Neutrophil (primary cell): ENCODE data around the gene ANXA2.

Experiments used
- H3K27ac ChIP-seq: fragments of 200-600 bp; sonication (generic); 2 replicates; pipeline ENCODE4 v1.5.1; 2016; ENCODE audit warnings: mild to moderate bottlenecking, moderate library complexity
- H3K27me3 ChIP-seq: fragments of 200-600 bp; sonication (generic); 2 replicates; pipeline ENCODE4 v1.6.0; 2016; ENCODE audit warnings: mild to moderate bottlenecking
- H3K36me3 ChIP-seq: fragments of 200-600 bp; sonication (generic); 2 replicates; pipeline ENCODE4 v1.5.1; 2017
- H3K4me1 ChIP-seq, 2 experiments: fragments of 200-600 bp in 1 of 2; sonication (generic) in 1 of 2; 1 replicate in 1 of 2; 2 replicates in 1 of 2; pipeline versions ENCODE4 v1.5.1 to v1.6.1; 2013 to 2016; ENCODE audit warnings: low read depth in 1 of 2, low read length in 1 of 2, mild to moderate bottlenecking in 1 of 2, moderate library complexity in 1 of 2; ENCODE audit not compliant: control insufficient read depth in 1 of 2, insufficient read depth in 1 of 2
- H3K4me3 ChIP-seq, 2 experiments: fragments of 200-600 bp in 1 of 2; sonication (generic) in 1 of 2; 1 replicate in 1 of 2; 2 replicates in 1 of 2; pipeline ENCODE4 v1.5.1; 2013 to 2016; ENCODE audit warnings: low read depth in 1 of 2, low read length in 1 of 2, mild to moderate bottlenecking in 1 of 2, moderate library complexity in 1 of 2
- H3K9me3 ChIP-seq: fragments of 200-600 bp; sonication (generic); 2 replicates; pipeline ENCODE4 v1.5.1; 2016
- TF ChIP-seq, protein P1 (sequence below): fragments of 200-600 bp; sonication (generic); IDR thresholded peaks from 2 replicates; pipeline ENCODE4 v1.5.1; 2016; ENCODE audit warnings: antibody characterized with exemption

ANXA2 gene

GRCh38 chr15:60385620-60386552 lies 11.9 kb downstream of the ANXA2 start:
- no peak overlapping the region for H3K4me3 ChIP-seq
- H3K36me3 ChIP-seq: no peaks in the 10 kb centered on the region
- H3K4me1 ChIP-seq: no peaks in the 10 kb centered on the region
- peaks cover 45% of the 10 kb centered on the region for H3K27me3 ChIP-seq
- no peaks in the 10 kb centered on the region for H3K9me3 ChIP-seq
- H3K27ac ChIP-seq: no peak overlapping the region
- TF ChIP-seq, protein P1, sequence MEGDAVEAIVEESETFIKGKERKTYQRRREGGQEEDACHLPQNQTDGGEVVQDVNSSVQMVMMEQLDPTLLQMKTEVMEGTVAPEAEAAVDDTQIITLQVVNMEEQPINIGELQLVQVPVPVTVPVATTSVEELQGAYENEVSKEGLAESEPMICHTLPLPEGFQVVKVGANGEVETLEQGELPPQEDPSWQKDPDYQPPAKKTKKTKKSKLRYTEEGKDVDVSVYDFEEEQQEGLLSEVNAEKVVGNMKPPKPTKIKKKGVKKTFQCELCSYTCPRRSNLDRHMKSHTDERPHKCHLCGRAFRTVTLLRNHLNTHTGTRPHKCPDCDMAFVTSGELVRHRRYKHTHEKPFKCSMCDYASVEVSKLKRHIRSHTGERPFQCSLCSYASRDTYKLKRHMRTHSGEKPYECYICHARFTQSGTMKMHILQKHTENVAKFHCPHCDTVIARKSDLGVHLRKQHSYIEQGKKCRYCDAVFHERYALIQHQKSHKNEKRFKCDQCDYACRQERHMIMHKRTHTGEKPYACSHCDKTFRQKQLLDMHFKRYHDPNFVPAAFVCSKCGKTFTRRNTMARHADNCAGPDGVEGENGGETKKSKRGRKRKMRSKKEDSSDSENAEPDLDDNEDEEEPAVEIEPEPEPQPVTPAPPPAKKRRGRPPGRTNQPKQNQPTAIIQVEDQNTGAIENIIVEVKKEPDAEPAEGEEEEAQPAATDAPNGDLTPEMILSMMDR: no peak

DNA sequence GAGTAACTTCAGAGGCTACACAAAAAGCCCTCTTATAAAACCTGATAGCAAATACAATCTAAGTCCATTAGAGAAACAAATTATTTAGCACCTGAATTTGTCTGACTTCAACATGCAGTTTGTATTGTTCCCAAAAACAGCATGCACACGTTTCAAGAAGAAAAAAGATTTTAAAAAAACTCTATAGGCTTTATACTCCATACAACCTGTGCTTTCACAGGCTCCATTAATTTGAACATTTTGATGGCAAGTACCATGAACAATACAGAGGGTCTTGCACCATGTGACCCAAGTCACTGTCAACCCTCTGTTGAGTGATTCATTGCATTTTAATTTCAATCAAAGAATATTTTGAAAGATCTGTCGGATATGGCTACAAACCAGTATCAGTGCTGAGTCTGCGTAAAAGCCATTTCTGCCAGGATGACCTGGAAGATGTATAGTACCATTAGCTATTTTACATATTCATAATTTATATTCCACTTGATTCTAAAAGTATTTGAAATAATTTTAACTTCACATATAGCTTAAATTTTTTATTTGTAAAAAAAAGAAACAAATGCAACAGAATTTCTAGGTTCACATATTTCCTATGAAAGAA lies 13.2 kb downstream of the ANXA2 start:
- TF ChIP-seq, protein P1: no peak
- H3K27ac ChIP-seq: no peak overlapping the region
- no peaks in the 10 kb centered on the region for H3K4me1 ChIP-seq
- H3K36me3 ChIP-seq: no peaks in the 10 kb centered on the region
- H3K27me3 ChIP-seq: peaks cover 32% of the 10 kb centered on the region
- no peaks in the 10 kb centered on the region for H3K9me3 ChIP-seq
- no peak overlapping the region for H3K4me3 ChIP-seq

GRCh38 chr15:60384053-60384452 lies 13.7 kb downstream of the ANXA2 start:
- peaks cover 27% of the 10 kb centered on the region for H3K27me3 ChIP-seq
- H3K9me3 ChIP-seq: no peaks in the 10 kb centered on the region
- no peaks in the 10 kb centered on the region for H3K4me1 ChIP-seq
- no peaks in the 10 kb centered on the region for H3K36me3 ChIP-seq
- H3K27ac ChIP-seq: no peak overlapping the region
- TF ChIP-seq, protein P1: no peak
- no peak overlapping the region for H3K4me3 ChIP-seq

GRCh38 chr15:60382773-60383674 lies 14.8 kb downstream of the ANXA2 start:
- Histone ChIP-seq H3K9me3 (no peaks in the 10 kb centered on the region), H3K4me1 (no peaks in the 10 kb centered on the region), H3K4me3 (no peak overlapping the region), H3K36me3 (no peaks in the 10 kb centered on the region), H3K27ac (no peak overlapping the region), H3K27me3 (peaks cover 27% of the 10 kb centered on the region)
- TF ChIP-seq, protein P1: no peak

- Histone ChIP-seq H3K27ac (no peak overlapping the region), H3K36me3 (no peaks in the 10 kb centered on the region)
Observed at GRCh38 chr15:60381148-60381788, 16.5 kb downstream of the ANXA2 start.

More at GRCh38 chr15:60381148-60381788, 16.5 kb downstream of the ANXA2 start:
- Histone ChIP-seq H3K27me3 (peaks cover 17% of the 10 kb centered on the region), H3K9me3 (no peaks in the 10 kb centered on the region), H3K4me3 (no peak overlapping the region), H3K4me1 (no peaks in the 10 kb centered on the region)
- TF ChIP-seq, protein P1: no peak
